Epithelial cell of proximal tubule (primary cell): ENCODE data around the gene DNM1. TPM values are rescaled to one million over a fixed set of nuclear protein-coding genes. Genes with fewer than 3 reads are reported as not detected.

Experiments
- DNase-seq: peaks from one replicate; pipeline ENCODE4 v3.0.0-alpha.2; 2011; ENCODE audit warnings: low read depth
- H3K4me3 ChIP-seq: 2 replicates; pipeline ENCODE4 v1.5.1; 2011; ENCODE audit warnings: low read depth, mild to moderate bottlenecking, low read length
- total RNA-seq: library from RNA; depleted of rRNA; stranded (reverse); fragments of >200 nt; gene quantifications from 2 replicates; pipeline ENCODE4 v1.2.3, GENCODE V29; 2015
- TF ChIP-seq, protein P1 (sequence below): conservative IDR thresholded peaks from 2 replicates; pipeline ENCODE4 v1.5.1; 2012; ENCODE audit warnings: low read depth, mild to moderate bottlenecking, low read length

Gene DNM1
- total RNA-seq, 1 donor from 2014 or later, result 16.7 TPM

DNA sequence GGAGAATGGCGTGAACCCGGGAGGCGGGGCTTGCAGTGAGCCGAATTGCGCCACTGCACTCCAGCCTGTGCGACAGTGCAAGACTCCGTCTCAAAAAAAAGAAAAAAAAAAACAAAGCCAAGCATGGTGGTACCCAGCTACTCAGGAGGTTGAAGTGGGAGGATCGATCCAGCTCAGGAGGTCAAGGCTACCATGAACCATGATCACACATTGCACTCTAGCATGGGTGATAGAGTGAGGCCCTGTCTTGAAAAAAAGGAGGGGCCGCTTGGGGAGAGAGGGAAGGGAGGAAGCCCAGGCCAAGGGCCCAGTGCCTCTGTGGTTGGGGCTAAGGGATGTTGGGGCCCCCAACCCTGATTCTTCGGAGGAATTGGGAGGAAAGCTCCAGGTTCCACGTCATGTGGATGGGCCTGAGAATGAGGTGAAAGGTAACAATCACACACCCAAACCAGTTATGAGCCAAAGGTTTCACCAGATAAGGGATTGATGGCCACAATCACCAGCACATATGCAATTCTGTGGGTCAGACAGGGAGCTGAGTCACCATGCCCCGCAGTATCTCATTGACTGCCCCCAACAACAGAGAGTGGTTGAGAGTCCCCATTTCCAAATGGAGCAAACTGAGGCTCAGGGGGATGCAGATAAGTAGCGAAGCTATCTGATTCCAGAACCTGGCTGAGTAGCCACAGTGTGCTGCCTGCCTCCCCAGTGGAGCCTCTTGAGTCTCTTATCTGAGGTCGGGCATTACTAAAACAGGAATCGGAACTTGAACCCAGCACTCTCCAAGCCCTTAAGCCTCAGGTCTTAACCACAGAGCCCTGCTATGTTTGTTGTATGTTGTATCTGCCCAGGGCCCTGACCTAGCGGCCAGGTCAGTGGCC is 93.4 kb downstream of the DNM1 start:
- H3K4me3 ChIP-seq, result no peak overlapping the region
- TF ChIP-seq, protein P1, sequence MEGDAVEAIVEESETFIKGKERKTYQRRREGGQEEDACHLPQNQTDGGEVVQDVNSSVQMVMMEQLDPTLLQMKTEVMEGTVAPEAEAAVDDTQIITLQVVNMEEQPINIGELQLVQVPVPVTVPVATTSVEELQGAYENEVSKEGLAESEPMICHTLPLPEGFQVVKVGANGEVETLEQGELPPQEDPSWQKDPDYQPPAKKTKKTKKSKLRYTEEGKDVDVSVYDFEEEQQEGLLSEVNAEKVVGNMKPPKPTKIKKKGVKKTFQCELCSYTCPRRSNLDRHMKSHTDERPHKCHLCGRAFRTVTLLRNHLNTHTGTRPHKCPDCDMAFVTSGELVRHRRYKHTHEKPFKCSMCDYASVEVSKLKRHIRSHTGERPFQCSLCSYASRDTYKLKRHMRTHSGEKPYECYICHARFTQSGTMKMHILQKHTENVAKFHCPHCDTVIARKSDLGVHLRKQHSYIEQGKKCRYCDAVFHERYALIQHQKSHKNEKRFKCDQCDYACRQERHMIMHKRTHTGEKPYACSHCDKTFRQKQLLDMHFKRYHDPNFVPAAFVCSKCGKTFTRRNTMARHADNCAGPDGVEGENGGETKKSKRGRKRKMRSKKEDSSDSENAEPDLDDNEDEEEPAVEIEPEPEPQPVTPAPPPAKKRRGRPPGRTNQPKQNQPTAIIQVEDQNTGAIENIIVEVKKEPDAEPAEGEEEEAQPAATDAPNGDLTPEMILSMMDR, result no peak
- DNase-seq, result no peak

DNA sequence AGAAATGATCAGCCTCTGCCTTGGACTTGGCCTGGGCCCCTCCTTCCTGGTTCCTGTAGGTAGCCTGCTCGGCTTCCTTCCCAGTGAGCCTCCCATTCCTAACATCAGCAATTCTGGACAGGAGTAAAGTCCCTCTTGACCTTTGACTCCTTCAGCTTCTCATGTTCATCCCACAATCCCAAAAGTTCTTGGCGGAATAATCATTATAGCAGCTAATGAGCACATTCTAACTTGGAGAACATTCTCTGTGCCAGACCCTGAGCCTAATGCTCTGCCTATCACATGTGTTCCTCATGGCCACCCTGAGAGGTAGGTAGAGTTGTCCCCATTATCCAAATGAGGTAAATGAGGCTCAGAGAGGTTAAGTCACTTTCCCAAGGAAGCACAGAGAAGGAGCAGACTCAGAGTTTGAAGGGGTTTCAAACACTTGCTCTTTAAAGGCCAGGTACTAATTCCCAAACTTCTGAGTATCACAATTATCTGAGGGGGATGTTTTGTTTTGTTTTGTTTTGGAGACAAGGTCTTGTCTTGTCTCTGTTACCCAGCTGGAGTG is 94.1 kb downstream of the DNM1 start:
- no peak for DNase-seq
- TF ChIP-seq, protein P1, result no peak
- H3K4me3 ChIP-seq, result no peak overlapping the region

DNA sequence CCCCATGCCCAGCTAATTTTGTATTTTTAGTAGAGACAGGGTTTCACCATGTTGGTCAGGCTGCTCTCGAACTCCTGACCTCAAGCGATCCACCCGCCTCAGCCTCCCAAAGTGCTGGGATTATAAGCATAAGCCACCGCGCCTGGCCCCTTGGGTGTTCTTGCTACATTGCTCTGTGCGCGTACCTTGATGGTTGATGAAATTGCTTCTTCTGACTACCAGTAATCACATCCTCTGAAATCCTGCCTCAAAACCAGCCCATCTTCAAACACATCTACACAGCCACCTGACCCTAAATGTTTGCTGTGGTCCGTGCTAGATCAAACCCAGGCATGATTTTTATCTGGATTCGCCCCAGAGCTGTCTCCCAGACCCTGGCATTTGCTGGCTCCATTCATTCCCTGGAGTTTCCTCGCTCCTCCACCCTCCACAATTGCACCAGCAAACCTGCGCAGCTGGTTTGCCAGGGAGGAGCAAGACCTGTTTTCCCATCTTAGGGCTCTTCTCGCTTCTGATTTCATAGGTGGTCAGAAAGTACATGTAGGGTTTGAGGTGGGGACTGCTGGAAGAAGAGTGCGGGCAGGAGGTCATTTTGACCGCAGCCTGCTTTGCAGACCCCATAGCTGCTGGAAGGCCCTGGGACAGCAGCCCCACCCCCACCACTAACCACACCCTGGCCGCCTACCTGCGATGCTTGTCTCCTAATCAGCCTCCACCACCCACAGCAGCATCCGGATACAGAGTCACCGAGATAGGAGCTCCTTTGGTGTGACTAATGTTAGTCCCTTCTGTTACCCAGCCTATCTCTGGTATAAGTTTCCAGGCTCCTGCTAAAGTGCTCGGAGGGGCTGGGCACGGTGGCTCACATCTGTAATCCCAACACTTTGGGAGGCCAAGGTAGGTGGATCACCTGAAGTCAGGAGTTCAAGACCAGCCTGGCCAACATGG is 95.6 kb downstream of the DNM1 start:
- no peak for DNase-seq
- H3K4me3 ChIP-seq, result no peak overlapping the region
- TF ChIP-seq, protein P1, result no peak

DNA sequence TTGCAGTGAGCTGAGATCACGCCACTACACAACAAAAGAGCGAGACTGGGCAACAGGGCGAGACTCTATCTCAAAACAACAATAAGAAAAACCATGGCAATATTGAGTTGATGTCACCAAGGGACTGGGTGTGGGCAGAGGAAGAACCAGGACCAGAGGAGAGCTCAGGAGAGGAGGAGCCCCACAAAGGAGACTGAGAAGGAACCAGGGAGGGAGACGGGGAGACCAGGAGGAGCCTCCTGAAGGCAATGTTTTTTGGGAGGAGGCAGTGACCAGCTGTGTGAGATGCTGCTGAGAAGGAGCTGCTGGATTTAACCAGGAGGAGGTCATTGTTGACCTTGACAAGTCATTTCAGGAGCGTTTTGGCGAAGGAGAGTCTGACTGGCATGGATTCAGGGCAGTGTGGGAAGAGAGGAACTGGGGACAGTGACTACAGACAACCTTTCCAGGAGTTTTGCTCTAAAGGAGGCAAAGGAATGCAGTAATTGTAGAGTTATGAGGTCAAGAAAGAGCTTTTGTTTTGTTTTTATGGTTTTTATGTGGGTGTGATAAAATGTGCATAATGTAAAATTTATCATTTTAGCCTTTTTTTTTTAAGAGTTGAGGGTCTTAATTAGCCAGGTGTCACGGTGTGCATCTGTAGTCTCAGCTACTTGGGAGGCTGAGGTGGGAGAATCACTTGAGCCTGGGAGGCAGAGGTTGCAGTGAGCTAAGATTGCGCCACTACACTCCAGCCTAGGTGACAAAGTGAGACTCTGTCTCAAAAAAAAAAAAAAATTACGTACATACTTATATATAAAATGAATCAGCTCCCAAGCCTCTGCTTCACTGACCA is 101.2 kb downstream of the DNM1 start:
- no peak for DNase-seq
- H3K4me3 ChIP-seq, result no peak overlapping the region
- TF ChIP-seq, protein P1, result no peak

Other genes starting within 250 kb of the DNM1 start
- gene EEIG1, start 222.4 kb upstream of the DNM1 start, total RNA-seq, result 3.9 and 5.0 TPM in 2 replicates
- 7.0 and 9.0 TPM in 2 replicates for gene NAIF1, start 136.1 kb upstream of the DNM1 start, total RNA-seq
- 7.3 and 12.2 TPM in 2 replicates for gene SLC25A25, start 135.1 kb upstream of the DNM1 start, total RNA-seq
- 58.5 and 91.0 TPM in 2 replicates for gene PTGES2, start 75.7 kb upstream of the DNM1 start, total RNA-seq
- gene LCN2, start 53.9 kb upstream of the DNM1 start, total RNA-seq, result 45.7 and 106 TPM in 2 replicates
- 194 and 269 TPM in 2 replicates for gene BBLN, start 43.1 kb upstream of the DNM1 start, total RNA-seq
- gene CIZ1, start 11.8 kb upstream of the DNM1 start, total RNA-seq, result 56.7 and 76.7 TPM in 2 replicates
- gene GOLGA2, start 72.6 kb downstream of the DNM1 start, total RNA-seq, result 35.9 and 41.3 TPM in 2 replicates
- 25.3 and 37.4 TPM in 2 replicates for gene SWI5, start 72.9 kb downstream of the DNM1 start, total RNA-seq
- 14.1 and 20.0 TPM in 2 replicates for gene TRUB2, start 119.1 kb downstream of the DNM1 start, total RNA-seq
- 54.2 and 68.8 TPM in 2 replicates for gene COQ4, start 119.5 kb downstream of the DNM1 start, total RNA-seq
- gene SLC27A4, start 137.1 kb downstream of the DNM1 start, total RNA-seq, result 27.7 and 45.4 TPM in 2 replicates
- gene URM1, start 168.0 kb downstream of the DNM1 start, total RNA-seq, result 39.4 and 52.1 TPM in 2 replicates
- 49.1 and 55.7 TPM in 2 replicates for gene CERCAM, start 217.5 kb downstream of the DNM1 start, total RNA-seq